GM12878 (cell line): ENCODE results near the gene PPP1R14D. TPM values are rescaled to one million over a fixed set of nuclear protein-coding genes. Genes with fewer than 3 reads are reported as not detected.

Source experiments
- BMI1 ChIP-seq: fragments of 450-650 bp; IDR thresholded peaks from 2 replicates; pipeline ENCODE4 v1.6.1; 2016; ENCODE audit warnings: mild to moderate bottlenecking, moderate library complexity, borderline replicate concordance
- CBFB ChIP-seq: IDR thresholded peaks from 2 replicates; pipeline ENCODE4 v1.6.1; 2016; ENCODE audit warnings: antibody characterized with exemption, low read depth
- CHD1 ChIP-seq: IDR thresholded peaks from 2 replicates; pipeline ENCODE4 v1.6.1; 2012; ENCODE audit warnings: low read depth, low read length, improper control_type of control experiment
- CREB1 ChIP-seq: IDR thresholded peaks from 2 replicates; pipeline ENCODE4 v1.6.1; 2012; ENCODE audit warnings: low read depth, mild to moderate bottlenecking, inconsistent platforms
- DPF2 ChIP-seq: fragments of 450-650 bp; IDR thresholded peaks from 2 replicates; pipeline ENCODE4 v1.6.1; 2017; ENCODE audit warnings: mild to moderate bottlenecking
- ESRRA ChIP-seq: IDR thresholded peaks from 2 replicates; pipeline ENCODE4 v1.6.1; 2012; ENCODE audit warnings: mild to moderate bottlenecking, low read length, improper control_type of control experiment
- IKZF1 ChIP-seq: fragments of 450-650 bp; conservative IDR thresholded peaks from 2 replicates; pipeline ENCODE4 v1.6.1; 2017; ENCODE audit warnings: antibody characterized with exemption, mild to moderate bottlenecking
- PML ChIP-seq: IDR thresholded peaks from 2 replicates; pipeline ENCODE4 v1.6.1; 2012; ENCODE audit warnings: low read length, inconsistent platforms
- POU2F2 ChIP-seq: IDR thresholded peaks from 3 replicates; pipeline ENCODE4 v1.6.1; 2011; ENCODE audit warnings: low read depth, mild to moderate bottlenecking, low read length, borderline replicate concordance
- RAD51 ChIP-seq: fragments of 450-650 bp; IDR thresholded peaks from 2 replicates; pipeline ENCODE4 v1.6.1; 2016; ENCODE audit warnings: moderate library complexity, mild to moderate bottlenecking, inconsistent platforms
- SUPT20H ChIP-seq: IDR thresholded peaks from 2 replicates; pipeline ENCODE4 v1.6.1; 2011; ENCODE audit warnings: low read depth, mild to moderate bottlenecking, low read length, moderate library complexity, borderline replicate concordance; ENCODE audit not compliant: control insufficient read depth
- TCF12 ChIP-seq: IDR thresholded peaks from 2 replicates; pipeline ENCODE4 v1.6.1; 2011; ENCODE audit warnings: low read depth, mild to moderate bottlenecking, low read length
- YY1 ChIP-seq: IDR thresholded peaks from 2 replicates; pipeline ENCODE4 v1.6.1; 2011; ENCODE audit warnings: low read depth, mild to moderate bottlenecking, low read length
- polyA plus RNA-seq, 11 experiments: library from polyadenylated mRNA; depleted of rRNA in 4 of 11; unstranded in 6 of 11; stranded (reverse) in 5 of 11; fragments of >200 nt; fragmentation: Nextera tagmentation in 4 of 11; fragmentation: Illumina TruSeq in 1 of 11; extraction: Ambion mirVana in 4 of 11; extraction: Trizol in 1 of 11; gene quantifications; 1 replicate in 1 of 11; 2 replicates in 10 of 11; pipeline versions ENCODE4 v1.2.1 to v1.2.3, GENCODE V29; 2011 to 2016; ENCODE audit warnings: inconsistent platforms in 2 of 11, missing spikeins in 2 of 11, low read depth in 1 of 11
- total RNA-seq, 4 experiments: library from RNA; depleted of rRNA in 3 of 4; stranded (reverse); fragments of >200 nt in 3 of 4; fragmentation: Illumina TruSeq in 1 of 4; extraction: Trizol in 1 of 4; gene quantifications; 2 replicates each; pipeline versions ENCODE4 v1.2.1 to v1.2.3, GENCODE V29; 2013 to 2021
- TF ChIP-seq, protein P1 (sequence below): fragments of 150-350 bp; IDR thresholded peaks from 2 replicates; pipeline ENCODE4 v1.6.1; 2016; ENCODE audit warnings: low read depth, low read length

Gene PPP1R14D
- total and polyA plus RNA-seq, 10 of the 15 experiments (the other 5 are each of a cell fraction or from before 2014, with no cell fraction given), result 0.10 TPM; not detected in 9

DNA sequence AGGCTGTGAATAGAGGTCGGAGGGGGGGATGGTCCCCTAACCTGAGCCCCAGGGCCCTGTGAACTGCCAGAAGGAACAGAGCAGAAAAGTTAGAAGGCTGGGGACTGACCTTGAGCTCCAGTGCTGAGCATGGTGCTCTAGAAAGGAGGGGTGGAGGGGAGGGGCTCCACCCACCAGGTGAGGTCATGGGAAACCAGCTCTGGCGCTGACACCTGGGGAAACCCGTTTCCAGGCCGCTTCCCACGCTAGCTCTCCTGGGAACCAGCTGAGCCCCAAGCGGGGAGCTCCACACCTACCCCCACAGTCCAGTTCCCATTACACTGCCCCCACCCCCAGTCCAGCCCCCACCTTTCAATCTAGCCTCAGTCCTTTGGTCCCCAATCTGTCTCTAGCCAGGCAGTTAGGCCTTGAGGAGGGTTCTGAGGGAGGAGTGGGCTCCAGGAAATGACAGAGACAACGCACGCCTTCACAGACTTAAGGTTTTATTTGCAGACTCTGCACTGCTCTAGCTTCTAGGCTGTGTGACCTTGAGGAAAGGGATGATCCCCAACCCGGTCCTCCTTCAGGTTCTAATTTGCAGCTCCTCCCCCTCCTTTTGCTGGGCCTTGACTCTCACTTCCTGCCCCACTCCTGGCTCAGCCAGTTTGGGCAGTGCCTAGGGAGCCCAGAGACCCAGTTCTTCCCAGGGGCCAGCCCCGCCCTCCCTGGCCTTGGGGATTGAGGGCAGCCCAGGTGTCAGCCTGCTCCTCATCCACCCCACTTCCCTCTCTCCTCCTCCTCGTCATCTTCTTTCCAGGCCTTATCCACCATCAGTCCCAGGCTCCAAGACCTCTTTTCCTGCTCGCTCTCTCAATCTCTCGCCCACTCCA lies 43.5 kb upstream of the PPP1R14D start (continued):
- TF ChIP-seq, protein P1, sequence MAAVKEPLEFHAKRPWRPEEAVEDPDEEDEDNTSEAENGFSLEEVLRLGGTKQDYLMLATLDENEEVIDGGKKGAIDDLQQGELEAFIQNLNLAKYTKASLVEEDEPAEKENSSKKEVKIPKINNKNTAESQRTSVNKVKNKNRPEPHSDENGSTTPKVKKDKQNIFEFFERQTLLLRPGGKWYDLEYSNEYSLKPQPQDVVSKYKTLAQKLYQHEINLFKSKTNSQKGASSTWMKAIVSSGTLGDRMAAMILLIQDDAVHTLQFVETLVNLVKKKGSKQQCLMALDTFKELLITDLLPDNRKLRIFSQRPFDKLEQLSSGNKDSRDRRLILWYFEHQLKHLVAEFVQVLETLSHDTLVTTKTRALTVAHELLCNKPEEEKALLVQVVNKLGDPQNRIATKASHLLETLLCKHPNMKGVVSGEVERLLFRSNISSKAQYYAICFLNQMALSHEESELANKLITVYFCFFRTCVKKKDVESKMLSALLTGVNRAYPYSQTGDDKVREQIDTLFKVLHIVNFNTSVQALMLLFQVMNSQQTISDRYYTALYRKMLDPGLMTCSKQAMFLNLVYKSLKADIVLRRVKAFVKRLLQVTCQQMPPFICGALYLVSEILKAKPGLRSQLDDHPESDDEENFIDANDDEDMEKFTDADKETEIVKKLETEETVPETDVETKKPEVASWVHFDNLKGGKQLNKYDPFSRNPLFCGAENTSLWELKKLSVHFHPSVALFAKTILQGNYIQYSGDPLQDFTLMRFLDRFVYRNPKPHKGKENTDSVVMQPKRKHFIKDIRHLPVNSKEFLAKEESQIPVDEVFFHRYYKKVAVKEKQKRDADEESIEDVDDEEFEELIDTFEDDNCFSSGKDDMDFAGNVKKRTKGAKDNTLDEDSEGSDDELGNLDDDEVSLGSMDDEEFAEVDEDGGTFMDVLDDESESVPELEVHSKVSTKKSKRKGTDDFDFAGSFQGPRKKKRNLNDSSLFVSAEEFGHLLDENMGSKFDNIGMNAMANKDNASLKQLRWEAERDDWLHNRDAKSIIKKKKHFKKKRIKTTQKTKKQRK, result no peak
- TF ChIP-seq BMI1 (no peak), PML (peak; percentile 77), CREB1 (peak; percentile 49), SUPT20H (no peak), DPF2 (peak; percentile 27; the same call in 1 of the 2 replicates), IKZF1 (peak; percentile 78; the same call in 1 of the 2 replicates), CBFB (no peak), POU2F2 (peak; percentile 57; the same call in 2 of the 3 replicates), YY1 (peak; percentile 31; the same call in 1 of the 2 replicates), RAD51 (no peak), ESRRA (peak; percentile 88), TCF12 (peak; percentile 98), CHD1 (no peak)
- TF ChIP-seq, all 136 proteins: peak for 67
